Osteoblast (primary cell): Measurements from ENCODE around the gene RABGAP1L. TPM values are rescaled to one million over a fixed set of nuclear protein-coding genes. Genes with fewer than 3 reads are reported as not detected.
A peak's percentile ranks its signal among the peaks of the same experiment; 100 is the strongest.

Experiments used
- DNase-seq: peaks from one replicate; pipeline ENCODE4 v3.0.0; 2011; ENCODE audit warnings: low spot score, mixed read lengths; ENCODE audit not compliant: insufficient read length; ENCODE audit errors: missing footprints
- H2AFZ ChIP-seq: 2 replicates; pipeline ENCODE4 v1.6.0; 2011; ENCODE audit warnings: mild to moderate bottlenecking, low read length
- H3K27ac ChIP-seq: 2 replicates; pipeline ENCODE4 v1.5.1; 2011; ENCODE audit warnings: mild to moderate bottlenecking, low read depth, low read length, moderate library complexity
- H3K27me3 ChIP-seq: 2 replicates; pipeline ENCODE4 v1.6.0; 2012; ENCODE audit warnings: mild to moderate bottlenecking, control low read depth, inconsistent platforms, low read length, moderate library complexity; ENCODE audit not compliant: insufficient read depth
- H3K36me3 ChIP-seq: 2 replicates; pipeline ENCODE4 v1.5.1; 2011; ENCODE audit warnings: mild to moderate bottlenecking, low read length, control low read depth, moderate library complexity; ENCODE audit not compliant: insufficient read depth
- H3K4me1 ChIP-seq: 2 replicates; pipeline ENCODE4 v1.5.1; 2011; ENCODE audit warnings: mild to moderate bottlenecking, low read length, control low read depth, moderate library complexity; ENCODE audit not compliant: insufficient read depth
- H3K4me2 ChIP-seq: 2 replicates; pipeline ENCODE4 v1.6.0; 2011; ENCODE audit warnings: mild to moderate bottlenecking, low read length; ENCODE audit not compliant: insufficient read depth
- H3K4me3 ChIP-seq: fragments of 200-600 bp; sonication (generic); 3 replicates; pipeline ENCODE4 v1.5.1; 2012; ENCODE audit warnings: mild to moderate bottlenecking, low read length, inconsistent platforms; ENCODE audit not compliant: insufficient read depth
- H3K79me2 ChIP-seq: 2 replicates; pipeline ENCODE4 v1.6.0; 2012; ENCODE audit warnings: mild to moderate bottlenecking, low read length, control low read depth, inconsistent platforms; ENCODE audit not compliant: insufficient read depth
- H3K9me3 ChIP-seq: 2 replicates; pipeline ENCODE4 v1.5.1; 2011; ENCODE audit warnings: low read depth, low read length, control low read depth
- H4K20me1 ChIP-seq: 2 replicates; pipeline ENCODE4 v1.6.0; 2012; ENCODE audit warnings: mild to moderate bottlenecking, low read length, control low read depth; ENCODE audit not compliant: insufficient read depth
- CTCF ChIP-seq: IDR thresholded peaks from 2 replicates; pipeline ENCODE4 v1.5.1; 2011; ENCODE audit warnings: mild to moderate bottlenecking, low read depth, low read length, moderate library complexity; ENCODE audit errors: extremely low read depth
- total RNA-seq: library from RNA; depleted of rRNA; stranded (reverse); fragments of >200 nt; gene quantifications from 2 replicates; pipeline ENCODE4 v1.2.3, GENCODE V29; 2012

RABGAP1L gene
- total RNA-seq, 1 donor = 30.0 TPM

- Histone ChIP-seq H3K4me1 (no peaks in the 10 kb centered on the region), H2AFZ (no peak overlapping the region), H3K79me2 (no peaks in the 10 kb centered on the region), H3K27me3 (no peaks in the 10 kb centered on the region), H3K4me2 (no peak overlapping the region), H3K9me3 (no peaks in the 10 kb centered on the region), H3K27ac (no peak overlapping the region), H3K4me3 (no peak overlapping the region), H4K20me1 (no peaks in the 10 kb centered on the region), H3K36me3 (no peaks in the 10 kb centered on the region)
- TF ChIP-seq CTCF = no peak
- DNase-seq = no peak
Observed at GRCh38 chr1:174676856-174677255, 517.5 kb downstream of the RABGAP1L start.

- no peak for TF ChIP-seq CTCF
- H3K27ac ChIP-seq = no peak overlapping the region
- H3K36me3 ChIP-seq = no peaks in the 10 kb centered on the region
- no peaks in the 10 kb centered on the region for H3K27me3 ChIP-seq
- no peak overlapping the region for H3K4me2 ChIP-seq
- H3K4me3 ChIP-seq = no peak overlapping the region
- H2AFZ ChIP-seq = no peak overlapping the region
- no peaks in the 10 kb centered on the region for H3K9me3 ChIP-seq
- DNase-seq = no peak
- peaks cover 2% of the 10 kb centered on the region for H3K4me1 ChIP-seq
- H4K20me1 ChIP-seq = no peaks in the 10 kb centered on the region
- no peaks in the 10 kb centered on the region for H3K79me2 ChIP-seq
Observed at GRCh38 chr1:174678657-174679056, 519.3 kb downstream of the RABGAP1L start.

GRCh38 chr1:174680101-174680500, 520.8 kb downstream of the RABGAP1L start:
- Histone ChIP-seq H2AFZ (no peak overlapping the region), H3K4me2 (no peak overlapping the region), H4K20me1 (no peaks in the 10 kb centered on the region), H3K4me3 (no peak overlapping the region), H3K36me3 (no peaks in the 10 kb centered on the region), H3K79me2 (no peaks in the 10 kb centered on the region), H3K27me3 (no peaks in the 10 kb centered on the region), H3K9me3 (no peaks in the 10 kb centered on the region), H3K4me1 (peaks cover 2% of the 10 kb centered on the region), H3K27ac (no peak overlapping the region)
- DNase-seq = no peak
- TF ChIP-seq CTCF = no peak

GRCh38 chr1:174682419-174683008, 523.2 kb downstream of the RABGAP1L start:
- Histone ChIP-seq H3K4me1 (peaks cover 2% of the 10 kb centered on the region), H3K27ac (peak overlapping the region; percentile 35), H3K27me3 (no peaks in the 10 kb centered on the region), H3K4me3 (no peak overlapping the region), H4K20me1 (no peaks in the 10 kb centered on the region), H3K79me2 (no peaks in the 10 kb centered on the region), H3K4me2 (no peak overlapping the region), H3K36me3 (no peaks in the 10 kb centered on the region), H2AFZ (peak overlapping the region; percentile 42), H3K9me3 (no peaks in the 10 kb centered on the region)
- TF ChIP-seq CTCF = no peak
- DNase-seq = peak; percentile 50
